D721Med (cell line): ENCODE results near the gene ATXN1.

ENCODE experiments used
- DNase-seq: peaks from one replicate; pipeline ENCODE4 v3.0.0; 2011; ENCODE audit warnings: low spot score; ENCODE audit not compliant: insufficient read length
- FAIRE-seq: peaks from 2 replicates; lab custom pipeline; 2011; peaks lifted over from hg19 to GRCh38; lab: Jason Lieb, UNC
- CTCF ChIP-seq: IDR thresholded peaks from 2 replicates; pipeline ENCODE4 v1.5.1; 2012; ENCODE audit warnings: mild to moderate bottlenecking, control low read depth; ENCODE audit not compliant: insufficient read depth; ENCODE audit errors: missing control alignments

ATXN1 gene

GRCh38 chr6:16782278-16782677 lies 21.0 kb upstream of the ATXN1 start:
- DNase-seq (no peak), FAIRE-seq (no peak)
- no peak for TF ChIP-seq CTCF

- DNase-seq = no peak
- TF ChIP-seq CTCF = no peak
- no peak for FAIRE-seq
Measured at GRCh38 chr6:16781348-16782169, 20.3 kb upstream of the ATXN1 start.

- TF ChIP-seq CTCF = no peak
- DNase-seq (no peak), FAIRE-seq (no peak)
Measured at GRCh38 chr6:16778521-16778920, 17.3 kb upstream of the ATXN1 start.

- no peak for TF ChIP-seq CTCF
- FAIRE-seq (no peak), DNase-seq (no peak)
Measured at GRCh38 chr6:16777794-16778193, 16.5 kb upstream of the ATXN1 start.

GRCh38 chr6:16776394-16777017 lies 15.2 kb upstream of the ATXN1 start:
- DNase-seq = no peak
- no peak for FAIRE-seq
- TF ChIP-seq CTCF = no peak

- TF ChIP-seq CTCF = no peak
- FAIRE-seq (no peak), DNase-seq (no peak)
Measured at GRCh38 chr6:16774437-16774836, 13.2 kb upstream of the ATXN1 start.

- no peak for DNase-seq
- TF ChIP-seq CTCF = no peak
- no peak for FAIRE-seq
Measured at GRCh38 chr6:16773362-16773761, 12.1 kb upstream of the ATXN1 start.
